OCI-LY3 (cell line): ENCODE results near the gene MCU.

Experiments
- EZH2phosphoT487 ChIP-seq: fragments of 200-600 bp; shearing (Covaris generic); IDR thresholded peaks from 2 replicates; pipeline ENCODE4 v1.6.1; 2018; ENCODE audit warnings: antibody characterized with exemption, mixed run types, low read depth
- TF ChIP-seq, protein P1 (sequence below): fragments of 200-600, 300-600 bp; sonication (generic); IDR thresholded peaks from 2 replicates; pipeline ENCODE4 v1.5.1; 2014; ENCODE audit warnings: antibody characterized with exemption, low read length, low read depth

DNA sequence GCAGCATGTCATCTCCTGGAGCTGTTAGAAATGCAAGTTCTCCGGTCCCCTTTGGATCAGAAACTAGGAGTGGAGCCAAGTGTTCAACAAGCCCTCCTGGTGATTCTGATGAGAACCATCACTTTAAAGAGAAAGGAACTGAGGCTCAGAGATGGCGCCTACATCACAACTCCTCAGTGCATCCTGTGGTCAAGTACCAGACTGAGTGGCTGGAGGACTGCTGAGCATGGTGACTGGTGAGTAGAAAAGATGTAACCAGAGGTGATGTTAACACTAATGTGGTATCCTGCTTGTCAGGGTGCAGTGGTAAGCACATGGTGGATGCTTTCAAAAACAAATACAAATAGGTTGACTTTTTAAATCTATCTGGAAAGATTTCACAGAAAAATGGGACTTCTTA lies 198.1 kb downstream of the MCU start:
- TF ChIP-seq, protein P1, sequence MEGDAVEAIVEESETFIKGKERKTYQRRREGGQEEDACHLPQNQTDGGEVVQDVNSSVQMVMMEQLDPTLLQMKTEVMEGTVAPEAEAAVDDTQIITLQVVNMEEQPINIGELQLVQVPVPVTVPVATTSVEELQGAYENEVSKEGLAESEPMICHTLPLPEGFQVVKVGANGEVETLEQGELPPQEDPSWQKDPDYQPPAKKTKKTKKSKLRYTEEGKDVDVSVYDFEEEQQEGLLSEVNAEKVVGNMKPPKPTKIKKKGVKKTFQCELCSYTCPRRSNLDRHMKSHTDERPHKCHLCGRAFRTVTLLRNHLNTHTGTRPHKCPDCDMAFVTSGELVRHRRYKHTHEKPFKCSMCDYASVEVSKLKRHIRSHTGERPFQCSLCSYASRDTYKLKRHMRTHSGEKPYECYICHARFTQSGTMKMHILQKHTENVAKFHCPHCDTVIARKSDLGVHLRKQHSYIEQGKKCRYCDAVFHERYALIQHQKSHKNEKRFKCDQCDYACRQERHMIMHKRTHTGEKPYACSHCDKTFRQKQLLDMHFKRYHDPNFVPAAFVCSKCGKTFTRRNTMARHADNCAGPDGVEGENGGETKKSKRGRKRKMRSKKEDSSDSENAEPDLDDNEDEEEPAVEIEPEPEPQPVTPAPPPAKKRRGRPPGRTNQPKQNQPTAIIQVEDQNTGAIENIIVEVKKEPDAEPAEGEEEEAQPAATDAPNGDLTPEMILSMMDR, result no peak
- no peak for TF ChIP-seq EZH2phosphoT487
